Keratinocyte (primary cell): ENCODE results near the gene MUC4. TPM values are rescaled to one million over a fixed set of nuclear protein-coding genes. Genes with fewer than 3 reads are reported as not detected.

ENCODE experiments used
- DNase-seq: peaks from one replicate; pipeline ENCODE4 v3.0.0-alpha.2; 2011; ENCODE audit warnings: low read depth, missing footprints, low spot score
- FAIRE-seq: peaks from 2 replicates; lab custom pipeline; 2011; peaks lifted over from hg19 to GRCh38; lab: Jason Lieb, UNC
- H2AFZ ChIP-seq: 2 replicates; pipeline ENCODE4 v1.6.0; 2012; ENCODE audit warnings: low read length, control low read depth, inconsistent platforms; ENCODE audit not compliant: control insufficient read depth
- H3K27ac ChIP-seq: 2 replicates; pipeline ENCODE4 v1.5.1; 2011; ENCODE audit warnings: low read length; ENCODE audit not compliant: control insufficient read depth, insufficient read depth
- H3K27me3 ChIP-seq: 3 replicates; pipeline ENCODE4 v1.6.0; 2011; ENCODE audit warnings: low read length; ENCODE audit not compliant: control insufficient read depth, insufficient read depth; ENCODE audit errors: extremely low read depth
- H3K36me3 ChIP-seq, 2 experiments: 2 replicates in 1 of 2; 3 replicates in 1 of 2; pipeline ENCODE4 v1.5.1; 2011; ENCODE audit warnings: low read length in 2 of 2, mild to moderate bottlenecking in 1 of 2; ENCODE audit not compliant: control insufficient read depth in 2 of 2, insufficient read depth in 2 of 2; ENCODE audit errors: extremely low read depth in 1 of 2
- H3K4me1 ChIP-seq: 3 replicates; pipeline ENCODE4 v1.5.1; 2011; ENCODE audit warnings: low read length; ENCODE audit not compliant: control insufficient read depth, insufficient read depth; ENCODE audit errors: extremely low read depth
- H3K4me2 ChIP-seq: 3 replicates; pipeline ENCODE4 v1.6.0; 2011; ENCODE audit warnings: low read depth, low read length; ENCODE audit not compliant: control insufficient read depth, insufficient read depth; ENCODE audit errors: extremely low read depth
- H3K4me3 ChIP-seq, 3 experiments: fragments of 200-600 bp in 1 of 3; sonication (generic) in 1 of 3; 2 replicates in 2 of 3; 3 replicates in 1 of 3; pipeline ENCODE4 v1.5.1; 2011 to 2016; ENCODE audit warnings: low read length in 3 of 3, mild to moderate bottlenecking in 3 of 3, control low read depth in 2 of 3, inconsistent platforms in 1 of 3, low read depth in 1 of 3, mixed read lengths in 1 of 3, mixed run types in 1 of 3, moderate library complexity in 1 of 3; ENCODE audit not compliant: control insufficient read depth in 2 of 3, insufficient read depth in 2 of 3; ENCODE audit errors: extremely low read depth in 1 of 3
- H3K79me2 ChIP-seq: 2 replicates; pipeline ENCODE4 v1.6.0; 2012; ENCODE audit warnings: low read length; ENCODE audit not compliant: control insufficient read depth, insufficient read depth
- H3K9ac ChIP-seq: 3 replicates; pipeline ENCODE4 v1.6.0; 2011; ENCODE audit warnings: low read length; ENCODE audit not compliant: control insufficient read depth, insufficient read depth; ENCODE audit errors: extremely low read depth
- H3K9me1 ChIP-seq: 3 replicates; pipeline ENCODE4 v1.6.0; 2011; ENCODE audit warnings: low read length; ENCODE audit not compliant: control insufficient read depth, insufficient read depth; ENCODE audit errors: extremely low read depth
- H3K9me3 ChIP-seq: 2 replicates; pipeline ENCODE4 v1.5.1; 2012; ENCODE audit warnings: low read depth, low read length; ENCODE audit not compliant: control insufficient read depth
- H4K20me1 ChIP-seq: 3 replicates; pipeline ENCODE4 v1.6.0; 2011; ENCODE audit warnings: low read length; ENCODE audit not compliant: control insufficient read depth, insufficient read depth; ENCODE audit errors: extremely low read depth
- EZH2 ChIP-seq: IDR thresholded peaks from one replicate; pipeline ENCODE4 v1.6.1; 2012; ENCODE audit warnings: inconsistent platforms, mild to moderate bottlenecking, low read length, moderate library complexity
- dilution Hi-C: fragments of 300-500 bp; cut with MboI; formaldehyde crosslinking; loops from one replicate; pipeline ENCODE4 v1.7.0; 2020; ENCODE audit warnings: low sequenced_read_pairs; ENCODE audit not compliant: extremely low pct_ligation_motif_present
- polyA plus RNA-seq, 5 experiments: library from polyadenylated mRNA; depleted of rRNA in 3 of 5; stranded (reverse) in 3 of 5; stranded (forward) in 1 of 5; unstranded in 1 of 5; fragments of >200 nt; gene quantifications; 1 replicate in 1 of 5; 2 replicates in 3 of 5; 3 replicates in 1 of 5; pipeline versions ENCODE4 v1.2.1 to v1.2.3, GENCODE V29; 2011 to 2012; ENCODE audit warnings: missing spikeins in 2 of 5, low read depth in 1 of 5, low replicate concordance in 1 of 5
- TF ChIP-seq, protein P1 (sequence below), 3 experiments: IDR thresholded peaks in 1 of 3; conservative IDR thresholded peaks in 1 of 3; optimal IDR thresholded peaks in 1 of 3; 2 replicates in 2 of 3; 3 replicates in 1 of 3; pipeline versions ENCODE3 to v1.5.1; 2011; ENCODE audit warnings: low read length in 3 of 3, mild to moderate bottlenecking in 3 of 3, moderate library complexity in 2 of 3, control low read depth in 1 of 3, inconsistent platforms in 1 of 3; ENCODE audit not compliant: insufficient read depth in 2 of 3; ENCODE audit errors: extremely low read depth in 1 of 3

Gene MUC4
- polyA plus RNA-seq, 1 donor (not counting 4 experiments of a cell fraction or from before 2014, with no cell fraction given), result not detected

DNA sequence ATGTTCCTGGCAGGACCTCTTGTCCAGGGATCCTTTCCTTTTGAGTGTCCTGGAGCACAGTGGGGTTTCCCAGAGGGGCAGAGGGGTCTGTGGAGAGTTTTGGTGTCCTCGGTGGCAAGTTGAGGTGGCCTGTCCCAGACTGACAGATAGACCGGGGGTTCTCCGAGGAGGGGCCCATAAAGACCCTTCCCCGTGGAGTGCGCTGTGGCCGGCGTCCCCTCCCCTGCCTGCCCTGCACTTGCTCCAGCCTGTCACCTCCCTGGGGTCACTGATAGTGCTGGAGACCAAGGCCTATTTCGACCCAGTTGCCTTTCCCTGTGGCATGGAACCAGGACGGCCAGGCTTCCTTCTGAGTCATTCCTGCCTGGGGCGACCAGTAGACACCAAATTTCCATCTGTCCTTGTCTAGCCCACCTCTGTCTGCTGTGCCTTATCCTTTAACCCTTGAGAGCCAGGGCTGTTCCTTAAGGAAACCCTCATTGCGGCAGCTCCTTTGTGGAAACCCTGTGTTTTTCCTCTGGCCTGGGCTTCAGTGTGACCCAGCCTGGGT, 2.9 kb downstream of the MUC4 start:
- no peaks in the 10 kb centered on the region for H4K20me1 ChIP-seq
- H3K9ac ChIP-seq, result no peak overlapping the region
- H3K36me3 ChIP-seq, result no peaks in the 10 kb centered on the region
- H3K9me1 ChIP-seq, result no peaks in the 10 kb centered on the region
- H3K4me2 ChIP-seq, result no peak overlapping the region
- no peak for TF ChIP-seq EZH2
- TF ChIP-seq, protein P1, sequence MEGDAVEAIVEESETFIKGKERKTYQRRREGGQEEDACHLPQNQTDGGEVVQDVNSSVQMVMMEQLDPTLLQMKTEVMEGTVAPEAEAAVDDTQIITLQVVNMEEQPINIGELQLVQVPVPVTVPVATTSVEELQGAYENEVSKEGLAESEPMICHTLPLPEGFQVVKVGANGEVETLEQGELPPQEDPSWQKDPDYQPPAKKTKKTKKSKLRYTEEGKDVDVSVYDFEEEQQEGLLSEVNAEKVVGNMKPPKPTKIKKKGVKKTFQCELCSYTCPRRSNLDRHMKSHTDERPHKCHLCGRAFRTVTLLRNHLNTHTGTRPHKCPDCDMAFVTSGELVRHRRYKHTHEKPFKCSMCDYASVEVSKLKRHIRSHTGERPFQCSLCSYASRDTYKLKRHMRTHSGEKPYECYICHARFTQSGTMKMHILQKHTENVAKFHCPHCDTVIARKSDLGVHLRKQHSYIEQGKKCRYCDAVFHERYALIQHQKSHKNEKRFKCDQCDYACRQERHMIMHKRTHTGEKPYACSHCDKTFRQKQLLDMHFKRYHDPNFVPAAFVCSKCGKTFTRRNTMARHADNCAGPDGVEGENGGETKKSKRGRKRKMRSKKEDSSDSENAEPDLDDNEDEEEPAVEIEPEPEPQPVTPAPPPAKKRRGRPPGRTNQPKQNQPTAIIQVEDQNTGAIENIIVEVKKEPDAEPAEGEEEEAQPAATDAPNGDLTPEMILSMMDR (optimal IDR thresholded peaks at IDR 0.05 in 1 of 3, IDR thresholded peaks at IDR 0.05 in 1 of 3, conservative IDR thresholded peaks at IDR 0.05 in 1 of 3; ENCODE audit: extremely low read depth in 1 of 3, insufficient read depth in 2 of 3, low read length in 3 of 3), result no peak
- H3K9me3 ChIP-seq, result no peaks in the 10 kb centered on the region
- DNase-seq (no peak), FAIRE-seq (no peak)
- H3K79me2 ChIP-seq, result no peaks in the 10 kb centered on the region
- H2AFZ ChIP-seq, result no peak overlapping the region
- peaks cover 36% of the 10 kb centered on the region for H3K27me3 ChIP-seq
- no peak overlapping the region for H3K4me3 ChIP-seq
- H3K4me1 ChIP-seq, result no peaks in the 10 kb centered on the region
- H3K27ac ChIP-seq, result no peak overlapping the region
- dilution Hi-C loops, result no loop called here

DNA sequence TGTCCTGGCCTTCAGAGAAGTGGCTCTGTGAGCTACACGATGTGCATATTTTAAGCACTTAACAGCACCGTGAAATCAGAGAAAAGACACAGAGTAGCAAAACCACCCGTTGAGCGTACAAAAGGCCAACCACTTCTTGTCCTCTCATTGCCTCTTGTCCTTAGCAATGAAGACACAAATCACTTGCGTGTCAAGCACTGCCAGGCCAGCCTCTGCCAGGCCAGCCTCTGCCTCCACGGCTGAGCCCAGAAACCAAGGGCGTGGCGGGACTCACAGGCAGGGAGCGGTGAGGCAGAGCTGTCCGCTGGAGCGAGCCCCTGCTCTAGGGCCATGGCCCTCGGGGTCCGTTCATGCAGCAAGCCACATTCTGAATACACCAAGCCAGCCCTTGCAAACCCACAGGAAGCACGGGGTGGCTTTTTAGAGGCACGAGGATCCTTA, 4.0 kb downstream of the MUC4 start:
- dilution Hi-C loops, result no loop called here
- peaks cover 44% of the 10 kb centered on the region for H3K27me3 ChIP-seq
- FAIRE-seq, result no peak

More for the DNA sequence above, 4.0 kb downstream of the MUC4 start:
- Histone ChIP-seq H3K9me1 (no peaks in the 10 kb centered on the region), H2AFZ (no peak overlapping the region), H3K9me3 (no peaks in the 10 kb centered on the region), H3K79me2 (no peaks in the 10 kb centered on the region), H3K27ac (no peak overlapping the region), H3K9ac (no peak overlapping the region), H3K4me2 (no peak overlapping the region), H4K20me1 (no peaks in the 10 kb centered on the region), H3K4me3 (no peak overlapping the region), H3K36me3 (no peaks in the 10 kb centered on the region), H3K4me1 (no peaks in the 10 kb centered on the region)
- DNase-seq, result no peak
- TF ChIP-seq, protein P1 (optimal IDR thresholded peaks at IDR 0.05 in 1 of 3, IDR thresholded peaks at IDR 0.05 in 1 of 3, conservative IDR thresholded peaks at IDR 0.05 in 1 of 3; ENCODE audit: extremely low read depth in 1 of 3, insufficient read depth in 2 of 3, low read length in 3 of 3), result no peak
- TF ChIP-seq EZH2, result no peak
